Neural cell (in vitro differentiated cells): ENCODE results near the gene SPACA6.

ENCODE experiments used
- CTCF ChIP-seq: fragments of 450-650 bp; IDR thresholded peaks from 2 replicates; pipeline ENCODE4 v1.5.1; 2014; ENCODE audit warnings: antibody characterized with exemption, mild to moderate bottlenecking, moderate library complexity; ENCODE audit not compliant: poor library complexity, severe bottlenecking
- MXI1 ChIP-seq: fragments of 450-650 bp; conservative IDR thresholded peaks from 2 replicates; pipeline ENCODE4 v1.6.1; 2014; ENCODE audit warnings: antibody characterized with exemption, mild to moderate bottlenecking; ENCODE audit not compliant: poor library complexity, severe bottlenecking
- TAF1 ChIP-seq: IDR thresholded peaks from 2 replicates; pipeline ENCODE4 v1.6.1; 2012; ENCODE audit warnings: low read depth

DNA sequence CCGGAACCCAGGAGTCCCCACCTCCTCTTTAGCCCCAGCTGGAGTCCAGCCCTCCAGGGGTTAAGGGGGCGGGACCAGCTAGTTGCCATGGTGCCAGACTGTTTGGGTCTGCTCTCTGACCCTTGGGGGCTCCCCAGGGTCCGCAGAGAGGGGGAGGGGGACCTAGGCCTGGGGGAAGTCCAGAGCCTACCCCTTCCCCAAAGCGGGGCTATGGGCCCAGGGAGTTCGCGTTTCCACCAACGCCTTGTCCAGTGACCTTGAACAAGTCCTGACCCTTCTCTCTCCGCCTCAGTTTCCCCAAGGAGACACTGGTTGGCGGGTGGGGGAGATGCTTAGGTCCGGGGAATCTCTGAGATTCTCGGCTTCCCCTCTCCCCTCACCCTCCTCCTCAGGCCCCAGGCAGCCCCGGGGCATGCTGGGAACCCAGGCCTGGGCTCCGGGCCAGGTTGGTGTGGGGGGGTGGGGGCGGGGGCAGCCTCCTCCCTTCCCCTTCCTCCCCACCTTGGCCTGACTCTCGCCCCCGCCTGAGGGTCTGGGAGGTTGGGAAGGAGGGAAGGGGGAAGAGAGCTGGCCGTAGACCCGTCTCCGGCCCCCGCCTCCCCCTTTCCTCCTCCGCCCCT is 2.6 kb upstream of the SPACA6 start:
- TF ChIP-seq MXI1 (no peak), CTCF (no peak), TAF1 (no peak)
